GM23338 (cell line): ENCODE measurements around the gene NVL. TPM values are rescaled to one million over a fixed set of nuclear protein-coding genes. Genes with fewer than 3 reads are reported as not detected.

Source experiments
- ATAC-seq: fragments of 200-7000 bp; cut with Tn5 transposase; 3 replicates; pipeline ENCODE4 v1.9.1; 2020
- DNase-seq: peaks from one replicate; pipeline ENCODE4 v3.0.0-alpha.2; 2015; ENCODE audit warnings: low spot score
- H2AFZ ChIP-seq: fragments of 200-600 bp; sonication (generic); 2 replicates; pipeline ENCODE4 v1.8.0; 2016; ENCODE audit warnings: antibody characterized with exemption, mild to moderate bottlenecking, moderate library complexity
- H3F3A ChIP-seq: fragments of 200-600 bp; sonication (generic); replicated peaks from 2 replicates; pipeline ENCODE4 v1.8.0; 2017; ENCODE audit warnings: antibody characterized with exemption, mixed run types, low read depth
- H3K27ac ChIP-seq: fragments of 200-600 bp; sonication (generic); 2 replicates; pipeline ENCODE4 v1.6.1; 2016; ENCODE audit warnings: low read depth
- H3K27me3 ChIP-seq: fragments of 200-600 bp; sonication (generic); 2 replicates; pipeline ENCODE4 v1.8.0; 2016; ENCODE audit warnings: mild to moderate bottlenecking, mixed run types, moderate library complexity; ENCODE audit not compliant: insufficient read depth
- H3K36me3 ChIP-seq: fragments of 200-600 bp; sonication (generic); 2 replicates; pipeline ENCODE4 v1.8.0; 2016; ENCODE audit warnings: mild to moderate bottlenecking; ENCODE audit not compliant: insufficient read depth
- H3K4me1 ChIP-seq: fragments of 200-600 bp; sonication (generic); 2 replicates; pipeline ENCODE4 v1.8.0; 2016; ENCODE audit warnings: mild to moderate bottlenecking, moderate library complexity; ENCODE audit not compliant: insufficient read depth
- H3K4me2 ChIP-seq: fragments of 200-600 bp; sonication (generic); 2 replicates; pipeline ENCODE4 v1.7.1; 2017; ENCODE audit warnings: mixed run types
- H3K4me3 ChIP-seq: fragments of 200-600 bp; sonication (generic); 2 replicates; pipeline ENCODE4 v1.6.1; 2016; ENCODE audit warnings: mixed run types
- H3K79me2 ChIP-seq: fragments of 200-600 bp; sonication (generic); replicated peaks from 2 replicates; pipeline ENCODE4 v1.8.0; 2017; ENCODE audit warnings: mild to moderate bottlenecking; ENCODE audit not compliant: insufficient read depth
- H3K9me2 ChIP-seq: fragments of 200-600 bp; sonication (generic); 2 replicates; pipeline ENCODE4 v1.8.0; 2017; ENCODE audit not compliant: insufficient read depth
- H4K20me1 ChIP-seq: fragments of 200-600 bp; sonication (generic); replicated peaks from 2 replicates; pipeline ENCODE4 v1.8.0; 2017; ENCODE audit warnings: mild to moderate bottlenecking; ENCODE audit not compliant: insufficient read depth
- H3K27ac Mint-ChIP-seq: 2 replicates; pipeline ENCODE4 v1.8.0; 2020; ENCODE audit warnings: inconsistent platforms, mild to moderate bottlenecking, moderate library complexity, mixed read lengths
- H3K27me3 Mint-ChIP-seq: 3 replicates; pipeline ENCODE4 v1.8.0; 2022; ENCODE audit warnings: low read depth, mild to moderate bottlenecking, moderate library complexity, mixed read lengths, inconsistent platforms; ENCODE audit not compliant: insufficient read depth, poor library complexity
- H3K36me3 Mint-ChIP-seq: 3 replicates; pipeline ENCODE4 v1.8.0; 2021; ENCODE audit warnings: low read depth, mild to moderate bottlenecking, inconsistent platforms, moderate library complexity, mixed read lengths
- H3K4me1 Mint-ChIP-seq: 3 replicates; pipeline ENCODE4 v1.8.0; 2020; ENCODE audit warnings: mild to moderate bottlenecking, inconsistent platforms, mixed read lengths
- H3K4me3 Mint-ChIP-seq: 3 replicates; pipeline ENCODE4 v1.8.0; 2021; ENCODE audit warnings: moderate library complexity, mild to moderate bottlenecking, inconsistent platforms, mixed read lengths
- H3K9me3 Mint-ChIP-seq: 3 replicates; pipeline ENCODE4 v1.8.0; 2020; ENCODE audit warnings: moderate library complexity, mild to moderate bottlenecking, inconsistent platforms, mixed read lengths
- CREB1 ChIP-seq: fragments of 250-450 bp; sonication (Bioruptor Pico); IDR thresholded peaks from 2 replicates; pipeline ENCODE4 v1.5.0; 2020; ENCODE audit warnings: low read depth, mild to moderate bottlenecking, moderate library complexity
- CTCF ChIP-seq, 2 experiments: fragments of 200-600 bp in 1 of 2; sonication (generic) in 1 of 2; conservative IDR thresholded peaks; 2 replicates each; pipeline versions ENCODE4 v1.5.1 to v1.6.1; 2016 to 2017; ENCODE audit warnings: antibody characterized with exemption in 2 of 2, low read depth in 2 of 2, mild to moderate bottlenecking in 2 of 2, moderate library complexity in 1 of 2
- ETS1 ChIP-seq: IDR thresholded peaks from 2 replicates; pipeline ENCODE4 v1.6.1; 2016; ENCODE audit warnings: antibody characterized with exemption
- EZH2 ChIP-seq: fragments of 200-600 bp; sonication (generic); IDR thresholded peaks from one replicate; pipeline ENCODE4 v1.8.0; 2017; ENCODE audit warnings: antibody characterized with exemption, mild to moderate bottlenecking, low read depth; ENCODE audit not compliant: unreplicated experiment
- EZH2phosphoT487 ChIP-seq: fragments of 200-600 bp; sonication (generic); IDR thresholded peaks from one replicate; pipeline ENCODE4 v1.8.1; 2018; ENCODE audit warnings: antibody characterized with exemption; ENCODE audit not compliant: unreplicated experiment
- JUNB ChIP-seq: IDR thresholded peaks from one replicate; pipeline ENCODE4 v1.6.1; 2016; ENCODE audit warnings: antibody characterized with exemption; ENCODE audit not compliant: unreplicated experiment
- NANOG ChIP-seq: IDR thresholded peaks from 2 replicates; pipeline ENCODE4 v1.6.1; 2016; ENCODE audit warnings: antibody characterized with exemption, borderline replicate concordance
- POLR2AphosphoS5 ChIP-seq: IDR thresholded peaks from 2 replicates; pipeline ENCODE4 v1.6.1; 2016; ENCODE audit warnings: antibody characterized with exemption, low read depth
- REST ChIP-seq: IDR thresholded peaks from one replicate; pipeline ENCODE4 v1.6.1; 2018; ENCODE audit warnings: antibody characterized with exemption; ENCODE audit not compliant: unreplicated experiment
- STAT1 ChIP-seq: IDR thresholded peaks from one replicate; pipeline ENCODE4 v1.6.1; 2016; ENCODE audit warnings: antibody characterized with exemption; ENCODE audit not compliant: unreplicated experiment
- ZNF114 ChIP-seq: fragments of 250-450 bp; sonication (Bioruptor Pico); IDR thresholded peaks from 2 replicates; pipeline ENCODE4 v1.5.0; 2020; ENCODE audit warnings: mild to moderate bottlenecking, moderate library complexity
- ZNF331 ChIP-seq: fragments of 250-450 bp; sonication (Bioruptor Pico); IDR thresholded peaks from 2 replicates; pipeline ENCODE4 v1.5.0; 2020; ENCODE audit warnings: low read depth, mild to moderate bottlenecking, moderate library complexity
- polyA plus RNA-seq: library from polyadenylated mRNA; unstranded; fragments of >200 nt; fragmentation: Nextera tagmentation; extraction: Ambion mirVana; gene quantifications from 2 replicates; pipeline ENCODE4 v1.2.1, GENCODE V29; 2016
- total RNA-seq: library from RNA; depleted of rRNA; stranded (reverse); fragments of >200 nt; shearing (Covaris generic); gene quantifications from 2 replicates; pipeline ENCODE4 v1.2.3, GENCODE V29; 2014

The NVL gene
- total and polyA plus RNA-seq, 2 experiments from 2014 or later: 44.4 to 71.7 TPM

- TF ChIP-seq CTCF (conservative IDR thresholded peaks at IDR 0.05; ENCODE audit: low read depth in 2 of 2) (no peak), ETS1 (no peak), STAT1 (no peak), POLR2AphosphoS5 (no peak), JUNB (no peak)
Observed at GRCh38 chr1:224253721-224254120, 76.3 kb downstream of the NVL start (continued).

- Histone ChIP-seq H3K9me2 (no peaks in the 10 kb centered on the region), H4K20me1 (no peaks in the 10 kb centered on the region), H3K4me1 (peaks cover 12% of the 10 kb centered on the region; the same call in 1 of the 2 replicates), H3K27ac (peak overlapping the region; percentile 71; the same call in 1 of the 2 replicates), H3K36me3 (peaks cover 4% of the 10 kb centered on the region), H3K79me2 (no peaks in the 10 kb centered on the region), H3F3A (peaks cover 5% of the 10 kb centered on the region; the same call in 1 of the 2 replicates), H3K4me2 (no peak overlapping the region), H3K27me3 (no peaks in the 10 kb centered on the region), H2AFZ (no peak overlapping the region), H3K4me3 (no peak overlapping the region)
- no peak for ATAC-seq
- H3K27ac Mint-ChIP-seq: 0 out of 2 replicates have a peak overlapping the region, but pooled peaks have one; percentile 46
- peaks cover 3% of the 10 kb centered on the region for H3K27me3 Mint-ChIP-seq
- DNase-seq: no peak
- peaks cover 32% of the 10 kb centered on the region for H3K36me3 Mint-ChIP-seq
- H3K4me1 Mint-ChIP-seq: peaks cover 12% of the 10 kb centered on the region
- H3K9me3 Mint-ChIP-seq: no peaks in the 10 kb centered on the region; the same call in 2 of the 3 replicates
- no peak overlapping the region for H3K4me3 Mint-ChIP-seq
- TF ChIP-seq ETS1: no peak
- no peak for TF ChIP-seq EZH2phosphoT487
- no peak for TF ChIP-seq POLR2AphosphoS5
- TF ChIP-seq ZNF331 (CRISPR knock-in tag): no peak
- no peak for TF ChIP-seq EZH2
- TF ChIP-seq NANOG: no peak
- no peak for TF ChIP-seq STAT1
- TF ChIP-seq REST: no peak
- TF ChIP-seq ZNF114 (CRISPR knock-in tag): no peak
- no peak for TF ChIP-seq CTCF (conservative IDR thresholded peaks at IDR 0.05; ENCODE audit: low read depth in 2 of 2)
- TF ChIP-seq JUNB: no peak
- TF ChIP-seq CREB1 (CRISPR knock-in tag): no peak
Observed at GRCh38 chr1:224252479-224252878, 77.5 kb downstream of the NVL start.
